Measurements from ENCODE around the gene ZNF598. TPM values are rescaled to one million over a fixed set of nuclear protein-coding genes. Genes with fewer than 3 reads are reported as not detected.
"Not testable (repeated sequence)": the region's sequence is repeated elsewhere in the genome, so short reads cannot be mapped to it uniquely, and the experiment has no call there.

ZNF598 gene
- total RNA-seq, 1 experiment from 2014 or later = 57.4 TPM

GRCh38 chr16:1962161-1963153 lies 47.2 kb downstream of the ZNF598 start:
- H3K9me3 ChIP-seq (ENCODE audit: control insufficient read depth in 1 of 2, insufficient read depth in 1 of 2, low read depth in 1 of 2, low read length in 2 of 2); intact Hi-C loops (cut with micrococcal nuclease); H3K27me3 ChIP-seq (ENCODE audit: insufficient read depth, low read length); RAD21 ChIA-PET (ENCODE audit: low non-redundant PET in 1 of 2, low total read pairs in 2 of 2, uncharacterized antibody in 2 of 2, unreplicated experiment in 2 of 2); DNase-seq (ENCODE audit: low read depth, low spot score); H3K9me2 ChIP-seq (ENCODE audit: insufficient read depth); H2AFZ ChIP-seq (ENCODE audit: low read depth, low read length, poor library complexity, severe bottlenecking); ATAC-seq; CTCF ChIA-PET: not testable (repeated sequence)
- Histone ChIP-seq H3K4me3 (replicated peaks in 1 of 2; ENCODE audit: low read depth in 1 of 2, low read length in 2 of 2) (peak overlapping the region; percentile 65 to 73), H3K27ac (ENCODE audit: low read depth, low read length) (peak overlapping the region; percentile 94), H4K20me1 (ENCODE audit: insufficient read depth) (peaks cover 11% of the 10 kb centered on the region; the same call in 1 of the 2 replicates), H3K4me2 (ENCODE audit: low read length) (peak overlapping the region; percentile 88), H3K9ac (ENCODE audit: low read length) (peak overlapping the region; percentile 93), H3K79me2 (ENCODE audit: insufficient read depth, low read length) (peaks cover 72% of the 10 kb centered on the region), H3K4me1 (ENCODE audit: control insufficient read depth in 1 of 2, insufficient read depth in 2 of 2, low read length in 2 of 2) (peaks cover 11 to 46% of the 10 kb centered on the region in 2 experiments), H3K36me3 (ENCODE audit: control insufficient read depth in 1 of 2, insufficient read depth in 2 of 2, low read length in 2 of 2) (peaks cover 6 to 20% of the 10 kb centered on the region in 2 experiments)
- TF ChIP-seq POLR2AphosphoS5 (IDR thresholded peaks at IDR 0.05; ENCODE audit: low read depth, low read length) = peak; percentile 24; the same call in 1 of the 2 replicates
- POLR2A ChIA-PET = interaction anchor here (0.6 to 5.9 kb wide), 6 partner anchors 8 to 164 kb away, joined by 3 to 104 read pairs (median 9); partner anchors contain the start of genes GFER, MSRB1, NOXO1 and TBL3
- TSS peak; percentile 79 for BruUV-seq (replicated peaks)

GRCh38 chr16:1961651-1962067 lies 48.0 kb downstream of the ZNF598 start:
- H3K4me2 ChIP-seq (ENCODE audit: low read length) = peak overlapping the region; percentile 88
- CTCF ChIA-PET = interaction anchor here (1.7 kb wide), 1 partner anchor 179 kb away, joined by 3 read pairs; no protein-coding TSS in a partner anchor
- H3K27me3 ChIP-seq (ENCODE audit: insufficient read depth, low read length) = no peaks in the 10 kb centered on the region
- peak; percentile 4 for ATAC-seq
- H3K36me3 ChIP-seq (ENCODE audit: control insufficient read depth in 1 of 2, insufficient read depth in 2 of 2, low read length in 2 of 2) = peaks cover 6 to 20% of the 10 kb centered on the region in 2 experiments
- no peaks in the 10 kb centered on the region for H3K9me2 ChIP-seq (ENCODE audit: insufficient read depth)
- peaks cover 11% of the 10 kb centered on the region; the same call in 1 of the 2 replicates for H4K20me1 ChIP-seq (ENCODE audit: insufficient read depth)
- H3K27ac ChIP-seq (ENCODE audit: low read depth, low read length) = peak overlapping the region; percentile 94
- peak; percentile 88 for TF ChIP-seq POLR2A (IDR thresholded peaks at IDR 0.05; ENCODE audit: borderline replicate concordance, extremely low read depth, insufficient read depth, insufficient read length)
- no peak for TF ChIP-seq ATF3 (IDR thresholded peaks at IDR 0.05)
- H3K79me2 ChIP-seq (ENCODE audit: insufficient read depth, low read length) = peaks cover 69% of the 10 kb centered on the region
- no TSS peak for BruUV-seq (replicated peaks)
- no peak overlapping the region for H2AFZ ChIP-seq (ENCODE audit: low read depth, low read length, poor library complexity, severe bottlenecking)
- no peak for DNase-seq (ENCODE audit: low read depth, low spot score)
- intact Hi-C loops (cut with micrococcal nuclease) = no loop called here
- H3K4me3 ChIP-seq (replicated peaks in 1 of 2; ENCODE audit: low read depth in 1 of 2, low read length in 2 of 2) = peak overlapping the region; percentile 13 to 73
- H3K9ac ChIP-seq (ENCODE audit: low read length) = peak overlapping the region; percentile 93
- H3K4me1 ChIP-seq (ENCODE audit: control insufficient read depth in 1 of 2, insufficient read depth in 2 of 2, low read length in 2 of 2) = peaks cover 11 to 46% of the 10 kb centered on the region in 2 experiments
- RAD21 ChIA-PET (ENCODE audit: low non-redundant PET in 1 of 2, low total read pairs in 2 of 2, uncharacterized antibody in 2 of 2, unreplicated experiment in 2 of 2) = no interaction called here
- H3K9me3 ChIP-seq (ENCODE audit: control insufficient read depth in 1 of 2, insufficient read depth in 1 of 2, low read depth in 1 of 2, low read length in 2 of 2) = no peaks in the 10 kb centered on the region
- POLR2A ChIA-PET = interaction anchor here (0.6 to 3.2 kb wide), 7 partner anchors 9 to 163 kb away, joined by 3 to 21 read pairs (median 5); partner anchors contain the start of genes MSRB1 and TBL3
